ENCODE measurements around the gene CLCF1.
"Not testable (repeated sequence)": the region's sequence is repeated elsewhere in the genome, so short reads cannot be mapped to it uniquely, and the experiment has no call there.

Gene CLCF1

DNA sequence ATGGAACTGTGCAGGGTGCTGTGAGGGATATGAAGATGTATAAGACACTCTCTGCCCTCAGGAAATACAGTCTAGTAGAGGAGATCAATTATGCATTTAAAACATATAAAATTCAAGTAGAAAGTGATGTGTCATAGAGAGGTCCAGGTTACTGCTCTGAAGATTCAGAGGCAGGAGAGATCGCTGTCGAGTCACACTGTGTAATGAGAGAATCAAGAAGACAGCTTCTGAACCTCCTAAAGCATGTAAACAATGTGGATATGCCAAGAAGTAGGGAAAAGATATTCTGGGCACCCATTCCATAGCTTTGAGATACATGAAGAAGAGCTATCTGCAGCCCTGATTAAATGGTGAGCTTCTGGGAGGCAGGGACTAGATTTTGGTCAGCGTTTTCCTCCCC lies 53.4 kb downstream of the CLCF1 start:
- FAIRE-seq: no peak

DNA sequence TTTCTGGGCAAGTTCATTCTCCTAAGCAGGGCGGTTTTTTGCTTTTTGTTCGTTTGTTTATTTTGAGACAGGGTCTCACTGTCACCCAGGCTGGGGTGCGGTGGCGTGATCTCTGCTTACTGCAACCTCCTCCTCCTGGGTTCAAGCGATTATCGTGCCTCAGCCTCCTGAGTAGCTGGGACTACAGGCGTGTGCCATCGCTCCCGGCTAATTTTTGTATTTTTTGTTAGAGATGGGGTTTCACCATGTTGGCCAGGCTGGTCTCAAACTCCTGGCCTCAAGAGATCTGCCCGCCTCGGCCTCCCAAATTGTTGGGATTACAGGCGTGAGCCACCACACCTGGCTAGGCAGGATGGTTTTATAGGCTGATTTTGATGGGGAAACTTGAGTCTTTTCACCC lies 54.5 kb downstream of the CLCF1 start:
- FAIRE-seq: not testable (repeated sequence)

DNA sequence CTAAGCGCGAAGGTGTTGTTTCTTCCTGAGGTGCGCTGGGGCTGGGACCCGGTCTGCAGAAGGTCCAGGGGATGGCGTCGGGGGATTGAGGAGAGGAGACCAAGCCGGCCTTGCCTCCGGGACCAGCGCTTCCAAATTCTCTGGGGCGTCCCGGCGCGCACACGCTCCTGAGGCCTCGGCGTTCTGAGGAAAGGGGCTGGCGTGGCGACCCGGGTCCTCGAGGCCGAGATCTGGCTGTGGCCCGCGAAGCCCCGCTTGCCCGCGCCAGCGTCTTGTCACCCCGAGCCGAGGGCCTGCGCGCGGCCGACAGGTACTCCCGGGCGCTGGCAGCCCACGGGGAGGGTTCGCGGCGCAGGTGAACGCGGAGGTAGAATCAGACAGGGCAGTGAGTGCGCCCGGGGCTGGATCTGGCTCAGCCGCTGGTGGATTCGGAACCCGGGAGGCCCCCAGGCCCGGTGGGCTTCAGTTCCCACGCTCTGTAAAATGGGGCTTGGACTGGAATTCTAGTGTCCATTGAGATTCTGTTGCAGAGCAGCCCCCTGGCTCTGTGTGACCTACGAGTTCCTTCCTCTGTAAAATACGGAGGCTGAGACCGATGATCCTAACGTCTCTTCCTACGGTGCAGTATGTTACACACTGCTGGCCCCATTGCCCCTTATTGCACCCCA lies 55.4 kb downstream of the CLCF1 start:
- no peak for FAIRE-seq

DNA sequence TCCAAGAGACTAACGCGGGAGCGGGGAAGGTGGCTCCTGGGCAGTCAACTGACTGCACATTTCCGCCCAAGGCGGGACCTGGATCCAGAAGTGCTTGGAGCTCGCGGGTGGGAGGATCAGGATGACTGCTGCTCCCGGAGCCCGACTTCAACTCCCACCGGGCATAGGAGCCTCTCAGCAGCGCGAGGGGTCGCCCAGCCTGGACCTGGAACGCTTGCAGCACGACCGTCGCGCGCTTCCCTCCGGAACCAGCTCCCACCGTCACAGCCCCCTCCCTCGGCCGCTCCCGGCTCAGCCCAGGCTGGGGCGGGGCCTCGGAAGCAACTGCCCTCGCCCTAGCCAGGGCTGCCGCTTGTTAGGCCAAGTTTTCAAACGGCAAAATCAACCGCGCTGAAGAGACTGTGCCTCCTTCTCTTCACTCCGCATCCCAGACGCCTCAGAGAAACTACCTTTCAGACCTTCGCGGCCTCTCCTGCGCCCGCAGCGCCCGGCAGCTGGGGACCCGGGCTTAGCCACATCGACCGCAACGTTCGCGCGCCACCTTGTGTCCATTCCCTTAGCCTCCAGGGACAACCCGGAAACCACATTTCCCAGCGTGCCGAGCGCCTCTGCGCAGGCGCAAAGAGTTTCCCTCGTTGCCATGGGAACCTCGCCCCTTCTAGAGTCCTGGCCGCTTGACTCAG lies 56.1 kb downstream of the CLCF1 start:
- no peak for FAIRE-seq

DNA sequence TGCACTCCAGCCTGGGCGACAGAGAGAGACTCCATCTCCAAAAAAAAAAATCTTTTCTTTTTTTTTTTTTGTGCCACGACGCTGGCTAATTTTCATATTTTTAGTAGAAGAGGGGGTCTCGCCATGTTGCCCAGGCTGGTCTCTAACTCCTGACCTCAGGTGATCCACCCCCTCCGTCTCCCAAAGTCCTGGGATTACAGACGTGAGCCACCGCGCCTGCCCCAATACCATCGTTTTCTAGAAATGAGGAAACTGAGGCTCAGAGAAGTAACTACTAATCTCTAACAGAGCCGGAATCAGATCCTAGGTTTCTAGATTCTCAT lies 56.6 kb downstream of the CLCF1 start:
- no peak for FAIRE-seq

DNA sequence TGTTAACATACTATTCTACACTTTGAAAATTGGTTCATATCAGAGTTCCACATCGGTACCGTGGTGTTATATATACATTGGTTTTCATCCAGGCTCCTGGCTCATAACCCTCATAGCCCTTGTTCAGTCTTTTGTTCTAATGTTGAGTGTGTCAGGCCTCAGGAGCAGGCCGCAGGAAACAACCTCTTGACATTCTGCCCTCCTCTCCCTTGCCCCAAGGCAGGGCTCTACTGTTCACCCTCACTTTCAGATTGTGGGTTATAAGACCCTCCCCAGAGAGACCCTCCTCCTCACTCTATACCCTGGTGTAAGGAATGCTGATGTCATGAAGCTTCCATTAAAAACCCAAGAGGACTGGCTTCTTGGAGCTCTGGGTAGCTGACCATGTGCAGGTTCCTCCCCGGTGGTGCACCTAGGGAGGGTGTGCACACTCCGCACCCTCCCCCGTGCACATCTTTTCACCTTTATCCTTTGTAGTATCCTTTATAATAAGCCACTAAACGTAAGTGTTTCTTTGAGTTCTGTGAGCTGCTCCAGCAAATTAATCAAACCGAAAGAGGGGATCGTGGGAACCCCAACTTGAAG lies 58.0 kb downstream of the CLCF1 start:
- no peak for FAIRE-seq

DNA sequence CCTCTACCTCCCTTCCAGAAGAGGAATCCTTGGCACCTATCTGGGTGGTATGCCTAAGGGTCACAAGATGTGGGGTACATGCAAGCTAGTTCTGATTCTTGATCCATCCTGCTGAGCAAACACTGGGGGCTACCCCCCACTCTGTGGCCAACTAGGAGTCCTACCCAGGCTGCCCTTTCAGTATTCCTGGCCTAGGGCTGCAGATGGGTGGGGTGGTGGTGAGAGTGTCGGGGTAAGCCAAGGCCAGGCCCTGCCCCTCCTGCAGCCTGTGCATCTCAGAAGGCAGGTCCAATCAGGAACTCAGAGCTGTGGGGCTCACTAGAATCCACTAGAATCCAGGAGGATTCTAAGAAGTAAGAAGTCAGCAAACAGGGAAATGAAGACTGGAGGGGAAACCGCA lies 59.2 kb downstream of the CLCF1 start:
- no peak for FAIRE-seq
